Astrocyte (in vitro differentiated cells and primary cell): ENCODE results near the gene SEMA6B.
A peak's percentile ranks its signal among the peaks of the same experiment; 100 is the strongest.

Source experiments
- EZH2 ChIP-seq: IDR thresholded peaks from 2 replicates; pipeline ENCODE4 v1.6.1; 2012; ENCODE audit warnings: mild to moderate bottlenecking, low read length, inconsistent platforms; ENCODE audit not compliant: insufficient read depth
- TF ChIP-seq, protein P1 (sequence below): IDR thresholded peaks from 2 replicates; pipeline ENCODE4 v1.5.1; 2011; ENCODE audit warnings: low read depth, mild to moderate bottlenecking, inconsistent platforms, low read length, moderate library complexity; ENCODE audit not compliant: insufficient read depth

DNA sequence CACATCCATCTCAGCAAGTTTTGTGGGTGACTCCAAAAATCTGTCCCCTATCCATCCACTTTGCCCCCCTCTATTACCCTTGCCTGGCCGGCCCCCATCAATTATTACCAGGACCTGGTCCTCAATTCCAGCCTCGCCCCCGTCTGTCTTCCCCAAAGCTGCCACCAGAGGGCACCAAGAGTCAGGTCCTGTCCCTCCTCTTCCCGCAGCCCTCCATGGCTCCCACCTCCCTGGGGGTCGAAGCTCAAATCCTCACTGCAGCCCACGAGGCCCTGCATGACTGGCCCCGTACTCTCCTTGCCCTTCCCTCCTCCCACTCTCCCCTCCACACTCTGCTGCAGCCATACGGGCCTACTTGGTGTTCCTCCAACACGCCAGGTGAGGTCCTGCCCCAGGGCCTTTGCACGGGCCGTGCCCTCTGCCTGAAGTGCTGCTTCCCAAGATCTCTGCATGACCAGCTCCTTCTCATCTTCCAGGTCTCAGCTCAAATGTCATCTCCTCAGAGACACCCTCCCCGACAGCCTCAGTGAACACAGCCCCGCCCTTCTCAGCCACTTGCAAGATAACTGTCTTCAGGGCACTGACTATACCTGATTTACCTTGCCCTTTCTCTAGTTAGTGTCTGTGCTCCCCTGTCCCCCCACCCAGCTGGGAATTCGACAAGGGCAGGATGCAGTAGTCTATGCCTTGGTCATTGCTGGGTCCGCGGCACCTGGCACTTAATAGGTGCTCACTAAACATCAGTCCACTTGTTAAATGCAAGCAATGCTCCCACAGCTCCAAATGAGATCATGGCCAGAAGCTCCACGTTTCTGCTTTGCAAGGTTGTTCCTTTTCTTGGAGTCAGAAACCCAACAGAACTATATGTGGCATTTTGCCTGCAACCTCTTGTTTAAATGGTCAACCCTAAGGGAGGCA lies 16.8 kb upstream of the SEMA6B start:
- TF ChIP-seq, protein P1, sequence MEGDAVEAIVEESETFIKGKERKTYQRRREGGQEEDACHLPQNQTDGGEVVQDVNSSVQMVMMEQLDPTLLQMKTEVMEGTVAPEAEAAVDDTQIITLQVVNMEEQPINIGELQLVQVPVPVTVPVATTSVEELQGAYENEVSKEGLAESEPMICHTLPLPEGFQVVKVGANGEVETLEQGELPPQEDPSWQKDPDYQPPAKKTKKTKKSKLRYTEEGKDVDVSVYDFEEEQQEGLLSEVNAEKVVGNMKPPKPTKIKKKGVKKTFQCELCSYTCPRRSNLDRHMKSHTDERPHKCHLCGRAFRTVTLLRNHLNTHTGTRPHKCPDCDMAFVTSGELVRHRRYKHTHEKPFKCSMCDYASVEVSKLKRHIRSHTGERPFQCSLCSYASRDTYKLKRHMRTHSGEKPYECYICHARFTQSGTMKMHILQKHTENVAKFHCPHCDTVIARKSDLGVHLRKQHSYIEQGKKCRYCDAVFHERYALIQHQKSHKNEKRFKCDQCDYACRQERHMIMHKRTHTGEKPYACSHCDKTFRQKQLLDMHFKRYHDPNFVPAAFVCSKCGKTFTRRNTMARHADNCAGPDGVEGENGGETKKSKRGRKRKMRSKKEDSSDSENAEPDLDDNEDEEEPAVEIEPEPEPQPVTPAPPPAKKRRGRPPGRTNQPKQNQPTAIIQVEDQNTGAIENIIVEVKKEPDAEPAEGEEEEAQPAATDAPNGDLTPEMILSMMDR = peak; percentile 48
- TF ChIP-seq EZH2 = peak; percentile 39
